NCI-H2171 (cell line): ENCODE data around the gene SPHK1.

ENCODE experiments used
- DNase-seq: peaks from one replicate; lab custom pipeline; 2025; lab: John Stamatoyannopoulos, UW

SPHK1 gene

GRCh38 chr17:76433693-76434092, 49.3 kb downstream of the SPHK1 start:
- DNase-seq, result no peak

- DNase-seq, result no peak
Measured at GRCh38 chr17:76434870-76435269, 50.5 kb downstream of the SPHK1 start.

GRCh38 chr17:76435751-76436150, 51.3 kb downstream of the SPHK1 start:
- no peak for DNase-seq
